GM18909 (cell line): ENCODE measurements around the gene HSF5.
"Not testable (repeated sequence)": the region's sequence is repeated elsewhere in the genome, so short reads cannot be mapped to it uniquely, and the experiment has no call there.

Experiments
- ATAC-seq: cut with Tn5 transposase; IDR thresholded peaks from one replicate; pipeline ENCODE4 v1.9.1; 2021; ENCODE audit warnings: mild to moderate bottlenecking; ENCODE audit not compliant: unreplicated experiment, poor library complexity

The HSF5 gene

DNA sequence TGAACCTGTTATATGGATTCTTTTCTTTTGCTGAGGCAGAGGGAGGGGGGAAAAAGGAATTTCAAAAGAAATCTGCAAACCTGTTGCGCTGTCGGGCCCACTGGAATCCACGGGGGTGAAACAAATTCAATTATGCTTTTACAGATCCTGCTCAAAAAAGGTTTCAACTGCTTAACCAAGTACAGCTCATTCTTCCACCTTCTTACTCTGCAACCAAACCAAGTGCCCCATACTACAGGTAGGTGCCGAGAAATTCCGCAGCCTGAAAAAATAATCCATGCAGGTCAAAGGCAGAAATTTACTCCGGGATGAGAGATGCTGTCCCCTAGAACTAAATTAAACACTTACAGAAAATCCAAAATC, 71.3 kb downstream of the HSF5 start:
- ATAC-seq, result no peak

- ATAC-seq, result no peak
Observed at GRCh38 chr17:58416396-58416795, 71.8 kb downstream of the HSF5 start.

- no peak for ATAC-seq
Observed at GRCh38 chr17:58415371-58416055, 72.7 kb downstream of the HSF5 start.

- ATAC-seq, result no peak
Observed at GRCh38 chr17:58414596-58414997, 73.6 kb downstream of the HSF5 start.

GRCh38 chr17:58413684-58414083, 74.5 kb downstream of the HSF5 start:
- no peak for ATAC-seq

DNA sequence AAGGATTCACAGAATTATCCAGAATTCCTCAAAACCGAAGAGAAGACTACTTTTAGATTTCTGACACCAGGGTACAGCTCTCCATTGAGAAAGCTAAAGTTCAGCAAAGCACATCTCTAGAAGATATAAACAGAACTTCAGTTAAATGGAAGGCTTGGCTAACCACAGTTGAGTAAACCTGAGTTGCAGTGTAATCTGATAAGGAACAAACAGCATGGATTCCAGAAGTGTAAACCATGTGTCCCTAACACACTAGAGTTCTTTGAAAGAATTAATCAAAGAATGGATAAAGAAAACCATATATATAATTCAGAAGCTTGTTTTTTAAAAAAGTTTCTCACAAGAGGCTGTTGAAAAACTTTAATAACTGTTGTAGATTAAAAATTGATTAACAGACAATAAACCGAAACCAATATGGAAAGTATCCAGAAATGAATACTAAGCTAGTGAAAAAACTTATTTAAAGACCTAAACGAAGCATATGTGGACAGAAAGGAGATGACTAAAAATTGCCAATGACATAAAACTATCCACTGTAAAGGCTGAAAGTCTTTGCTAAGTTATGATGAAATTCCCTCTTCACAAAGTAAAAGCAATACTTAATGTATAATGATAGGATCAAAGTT, 75.1 kb downstream of the HSF5 start:
- ATAC-seq, result no peak

- ATAC-seq, result no peak
Observed at GRCh38 chr17:58412064-58412703, 76.0 kb downstream of the HSF5 start.

DNA sequence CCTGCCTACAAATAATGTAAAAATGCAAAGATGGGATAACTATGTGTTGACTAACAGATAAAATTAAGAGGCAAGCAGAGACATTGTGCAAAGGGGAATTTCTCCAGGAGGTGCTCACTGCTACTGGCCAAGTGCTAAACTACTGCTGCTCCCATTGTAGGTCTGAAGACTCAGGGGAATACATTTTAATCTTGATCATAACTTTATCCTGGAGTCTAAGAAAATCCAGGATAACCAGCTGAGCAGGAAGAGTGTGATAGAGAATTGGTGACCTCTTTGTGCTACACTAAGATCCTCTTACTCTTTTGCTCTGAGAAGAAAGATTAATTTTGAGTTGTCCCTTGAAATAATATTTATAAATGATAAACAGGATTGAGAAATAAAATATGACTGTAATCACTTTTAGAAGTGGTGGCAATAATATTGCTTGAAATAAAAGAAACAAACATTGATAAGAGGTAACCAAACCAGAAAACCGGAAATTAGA, 76.8 kb downstream of the HSF5 start:
- ATAC-seq, result no peak

DNA sequence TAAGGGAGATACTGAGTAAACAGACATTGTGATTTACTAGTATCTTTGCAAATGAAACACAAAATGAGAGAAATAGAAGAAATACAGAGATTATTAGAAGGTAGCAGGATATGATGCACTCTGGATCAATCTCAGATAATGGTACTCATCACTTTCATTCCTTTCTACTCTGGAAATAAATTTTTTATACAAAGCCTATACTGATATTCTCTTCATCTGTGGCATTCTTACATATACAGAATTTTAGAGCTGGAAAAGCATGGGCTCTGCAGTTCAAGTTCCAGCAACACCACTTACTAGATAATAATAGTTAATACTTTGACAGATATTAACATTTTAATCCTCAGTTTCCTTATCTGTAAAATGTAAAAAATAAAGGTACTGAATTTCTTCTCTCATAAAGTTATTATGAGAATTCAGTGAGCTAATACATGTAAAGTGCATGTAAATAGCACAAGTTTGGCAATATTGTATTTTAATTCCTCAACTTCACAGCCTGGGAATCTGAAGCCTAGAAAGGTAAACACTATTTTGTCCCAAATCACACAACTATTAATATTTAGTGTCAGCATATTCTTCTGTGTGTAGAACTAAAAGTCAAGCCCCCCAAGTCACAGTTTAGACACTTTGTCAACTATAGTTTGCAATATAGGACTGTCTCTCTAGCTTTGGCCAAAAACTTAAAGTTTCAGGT, 77.3 kb downstream of the HSF5 start:
- ATAC-seq, result no peak

GRCh38 chr17:58409432-58409831, 78.8 kb downstream of the HSF5 start:
- no peak for ATAC-seq

DNA sequence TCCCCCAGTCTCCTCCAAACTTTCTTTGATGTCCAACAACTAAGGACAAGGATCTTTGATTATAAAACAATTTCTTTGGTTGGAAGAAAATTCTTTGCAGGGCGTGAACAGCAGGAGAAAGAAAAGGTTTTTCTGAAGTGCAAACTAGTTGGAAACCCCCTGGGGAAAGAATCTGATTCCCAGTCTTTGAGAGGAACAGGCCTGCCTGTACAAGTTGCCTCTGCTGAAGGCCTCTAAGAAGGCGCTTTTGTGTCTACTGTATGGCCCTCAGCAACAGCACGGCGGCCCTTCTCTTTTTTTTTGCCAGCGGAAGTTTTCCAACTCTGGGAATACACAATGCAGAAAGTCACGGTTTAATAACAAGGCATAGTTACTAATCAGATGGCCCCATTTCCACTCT, 84.9 kb downstream of the HSF5 start:
- no peak for ATAC-seq

GRCh38 chr17:58402679-58403078, 85.5 kb downstream of the HSF5 start:
- ATAC-seq, result no peak

DNA sequence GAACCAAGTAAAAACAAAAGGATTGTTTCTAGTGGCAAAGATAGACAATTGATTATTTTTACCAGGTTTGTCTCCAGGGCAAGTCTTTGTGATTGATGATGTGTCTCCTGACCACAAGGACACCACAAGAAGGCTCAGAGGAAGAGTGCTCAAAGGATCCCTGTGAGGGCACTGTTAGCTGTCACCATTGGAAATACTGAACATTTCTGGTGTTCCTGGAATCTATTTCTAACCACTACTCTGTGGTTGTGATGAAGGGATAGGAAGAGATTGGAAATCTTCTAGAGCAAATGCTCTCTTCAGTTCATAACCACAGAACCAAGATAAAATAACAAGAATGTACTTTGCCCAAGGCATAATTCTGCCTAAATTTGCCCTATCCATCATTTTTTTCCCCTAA, 86.2 kb downstream of the HSF5 start:
- no peak for ATAC-seq

GRCh38 chr17:58401287-58401686, 86.9 kb downstream of the HSF5 start:
- ATAC-seq, result no peak

DNA sequence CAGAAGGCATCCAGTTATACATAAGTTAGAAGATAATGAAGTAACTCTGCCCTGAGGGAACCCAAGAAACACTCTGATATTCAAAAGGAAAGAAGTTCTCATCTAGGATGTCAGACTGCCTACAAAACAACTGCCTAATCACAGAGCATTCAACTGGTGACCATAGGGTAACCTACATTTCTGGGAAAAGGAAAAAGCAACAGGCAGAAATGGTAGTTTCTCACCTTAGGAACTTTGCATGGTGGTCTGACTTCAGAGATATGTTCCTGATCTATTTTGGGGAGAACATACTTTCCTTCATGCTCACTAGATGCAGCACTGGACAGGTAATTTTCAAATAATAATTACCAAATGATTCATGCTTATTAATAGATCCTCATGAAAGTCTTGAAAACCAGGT, 87.4 kb downstream of the HSF5 start:
- ATAC-seq, result no peak

- ATAC-seq, result no peak
Observed at GRCh38 chr17:58399974-58400373, 88.2 kb downstream of the HSF5 start.

DNA sequence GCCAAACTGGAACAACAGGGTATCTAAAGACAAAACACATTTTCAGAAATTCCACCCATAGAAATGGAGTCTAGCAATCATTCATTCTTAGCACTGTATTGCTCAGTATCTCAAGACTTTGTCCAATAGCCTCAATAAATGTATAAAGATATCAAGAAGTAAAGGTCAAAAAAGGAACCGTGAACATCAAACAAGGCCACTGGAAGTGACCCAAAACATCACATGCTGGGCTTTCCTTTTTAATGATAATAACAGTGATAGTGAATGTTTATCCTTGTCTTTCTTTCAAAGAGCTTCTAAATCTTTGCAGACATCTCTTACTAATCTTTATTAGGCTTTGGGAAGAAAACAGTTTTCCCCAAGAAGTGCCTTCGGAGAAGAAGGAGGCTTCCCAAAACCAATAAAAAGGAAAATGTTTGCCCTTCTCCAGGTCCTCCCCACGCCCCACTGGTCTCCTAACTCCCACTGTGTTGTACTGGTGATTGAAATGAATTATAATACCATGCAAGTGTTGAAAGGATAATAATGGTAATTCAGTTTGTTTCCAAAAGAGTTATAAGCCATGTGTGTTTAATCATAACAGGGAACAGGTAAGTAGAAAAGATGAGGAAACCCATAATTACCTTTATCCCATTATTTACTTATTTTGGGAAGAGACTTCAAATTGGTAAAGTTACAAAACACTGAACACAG, 89.5 kb downstream of the HSF5 start:
- no peak for ATAC-seq

DNA sequence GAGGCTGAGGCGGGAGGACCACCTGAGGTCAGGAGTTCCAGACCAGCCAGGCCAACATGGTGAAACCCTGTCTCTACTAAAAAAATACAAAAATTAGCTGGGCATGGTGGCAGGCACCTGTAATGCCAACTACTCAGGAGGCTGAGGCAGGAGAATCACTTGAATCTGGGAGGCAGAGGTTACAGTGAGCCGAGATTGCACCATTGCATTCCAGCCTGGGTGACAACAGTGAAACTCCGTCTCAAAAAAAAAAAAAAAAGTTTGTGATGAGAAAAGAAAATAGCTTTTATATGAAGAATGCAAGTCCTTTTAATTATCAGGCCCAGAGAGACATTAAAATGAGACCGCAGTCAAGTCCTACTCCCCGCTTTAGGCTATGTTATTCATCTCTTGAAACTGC, 90.8 kb downstream of the HSF5 start:
- ATAC-seq, result not testable (repeated sequence)

DNA sequence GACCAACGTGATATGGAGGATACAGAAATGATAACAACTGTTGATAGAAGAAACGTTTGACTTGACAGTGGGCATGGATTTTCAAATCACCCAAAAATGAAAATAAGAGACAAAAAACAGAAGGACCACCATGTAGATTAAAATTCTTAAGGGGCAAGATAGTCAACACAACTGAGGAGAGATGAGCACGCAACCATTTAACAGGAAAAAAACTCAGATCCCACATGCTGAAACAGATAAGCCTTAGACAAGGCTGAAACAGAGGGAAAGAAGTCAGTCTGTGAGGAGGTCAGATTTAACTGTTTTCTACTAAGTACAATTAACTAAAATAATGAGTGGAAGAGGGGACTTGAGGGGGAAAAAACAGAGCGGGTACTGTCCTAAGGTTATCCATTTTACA, 92.0 kb downstream of the HSF5 start:
- no peak for ATAC-seq

GRCh38 chr17:58394534-58395223, 93.5 kb downstream of the HSF5 start:
- no peak for ATAC-seq
